Activated naive CD8-positive, alpha-beta T cell (primary cell): ENCODE results near the gene GALNT2.

ENCODE experiments used
- H3K27ac Mint-ChIP-seq: one replicate; pipeline ENCODE4 v1.8.0; 2021; ENCODE audit warnings: mixed read lengths
- H3K27me3 Mint-ChIP-seq: one replicate; pipeline ENCODE4 v1.8.0; 2021; ENCODE audit warnings: mixed read lengths
- H3K36me3 Mint-ChIP-seq: one replicate; pipeline ENCODE4 v1.8.0; 2021; ENCODE audit warnings: mixed read lengths
- H3K4me1 Mint-ChIP-seq: one replicate; pipeline ENCODE4 v1.8.0; 2021; ENCODE audit warnings: low read depth, mixed read lengths
- H3K4me3 Mint-ChIP-seq: one replicate; pipeline ENCODE4 v1.8.0; 2021; ENCODE audit warnings: mild to moderate bottlenecking, mixed read lengths
- H3K9me3 Mint-ChIP-seq: one replicate; pipeline ENCODE4 v1.8.0; 2021; ENCODE audit warnings: low read depth, mixed read lengths

Gene GALNT2

GRCh38 chr1:230276401-230276800 is 209.4 kb downstream of the GALNT2 start:
- H3K36me3 Mint-ChIP-seq: peaks cover 2% of the 10 kb centered on the region
- no peak overlapping the region for H3K4me3 Mint-ChIP-seq
- no peaks in the 10 kb centered on the region for H3K9me3 Mint-ChIP-seq
- no peak overlapping the region for H3K27ac Mint-ChIP-seq
- peaks cover 54% of the 10 kb centered on the region for H3K4me1 Mint-ChIP-seq
- H3K27me3 Mint-ChIP-seq: no peaks in the 10 kb centered on the region

- Mint-ChIP-seq H3K4me3 (peak overlapping the region; percentile 21), H3K9me3 (no peaks in the 10 kb centered on the region), H3K27ac (no peak overlapping the region), H3K4me1 (peaks cover 57% of the 10 kb centered on the region), H3K36me3 (peaks cover 2% of the 10 kb centered on the region), H3K27me3 (no peaks in the 10 kb centered on the region)
Measured at GRCh38 chr1:230277201-230278025, 210.4 kb downstream of the GALNT2 start.

- Mint-ChIP-seq H3K4me3 (no peak overlapping the region), H3K9me3 (no peaks in the 10 kb centered on the region), H3K36me3 (peaks cover 2% of the 10 kb centered on the region), H3K27ac (peak overlapping the region; percentile 74), H3K27me3 (no peaks in the 10 kb centered on the region), H3K4me1 (peaks cover 49% of the 10 kb centered on the region)
Measured at GRCh38 chr1:230278376-230278775, 211.3 kb downstream of the GALNT2 start.

GRCh38 chr1:230278871-230279582 is 212.0 kb downstream of the GALNT2 start:
- H3K9me3 Mint-ChIP-seq: no peaks in the 10 kb centered on the region
- no peak overlapping the region for H3K4me3 Mint-ChIP-seq
- H3K27me3 Mint-ChIP-seq: no peaks in the 10 kb centered on the region
- H3K4me1 Mint-ChIP-seq: peaks cover 43% of the 10 kb centered on the region
- peaks cover 2% of the 10 kb centered on the region for H3K36me3 Mint-ChIP-seq
- peak overlapping the region; percentile 74 for H3K27ac Mint-ChIP-seq

GRCh38 chr1:230279583-230279945 is 212.5 kb downstream of the GALNT2 start:
- H3K4me1 Mint-ChIP-seq: peaks cover 38% of the 10 kb centered on the region
- H3K9me3 Mint-ChIP-seq: no peaks in the 10 kb centered on the region
- no peak overlapping the region for H3K27ac Mint-ChIP-seq
- H3K4me3 Mint-ChIP-seq: no peak overlapping the region
- H3K36me3 Mint-ChIP-seq: peaks cover 2% of the 10 kb centered on the region
- no peaks in the 10 kb centered on the region for H3K27me3 Mint-ChIP-seq

- peaks cover 38% of the 10 kb centered on the region for H3K4me1 Mint-ChIP-seq
- H3K27me3 Mint-ChIP-seq: no peaks in the 10 kb centered on the region
- H3K4me3 Mint-ChIP-seq: no peak overlapping the region
- H3K36me3 Mint-ChIP-seq: peaks cover 2% of the 10 kb centered on the region
- H3K27ac Mint-ChIP-seq: no peak overlapping the region
- H3K9me3 Mint-ChIP-seq: no peaks in the 10 kb centered on the region
Measured at GRCh38 chr1:230280054-230280795, 213.2 kb downstream of the GALNT2 start.

GRCh38 chr1:230280906-230281413 is 213.9 kb downstream of the GALNT2 start:
- no peaks in the 10 kb centered on the region for H3K9me3 Mint-ChIP-seq

GRCh38 chr1:230281556-230281955 is 214.5 kb downstream of the GALNT2 start:
- Mint-ChIP-seq H3K27me3 (no peaks in the 10 kb centered on the region), H3K27ac (peak overlapping the region; percentile 22), H3K9me3 (no peaks in the 10 kb centered on the region), H3K4me1 (peaks cover 36% of the 10 kb centered on the region), H3K36me3 (peaks cover 2% of the 10 kb centered on the region), H3K4me3 (no peak overlapping the region)

More at GRCh38 chr1:230280906-230281413, 213.9 kb downstream of the GALNT2 start:
- H3K27ac Mint-ChIP-seq: no peak overlapping the region
- H3K27me3 Mint-ChIP-seq: no peaks in the 10 kb centered on the region
- H3K36me3 Mint-ChIP-seq: peaks cover 2% of the 10 kb centered on the region
- H3K4me1 Mint-ChIP-seq: peaks cover 38% of the 10 kb centered on the region
- no peak overlapping the region for H3K4me3 Mint-ChIP-seq

GRCh38 chr1:230282157-230282556 is 215.1 kb downstream of the GALNT2 start:
- H3K4me1 Mint-ChIP-seq: peaks cover 30% of the 10 kb centered on the region
- H3K36me3 Mint-ChIP-seq: no peaks in the 10 kb centered on the region
- peak overlapping the region; percentile 61 for H3K27ac Mint-ChIP-seq
- H3K4me3 Mint-ChIP-seq: no peak overlapping the region
- H3K27me3 Mint-ChIP-seq: no peaks in the 10 kb centered on the region
- H3K9me3 Mint-ChIP-seq: no peaks in the 10 kb centered on the region

GRCh38 chr1:230283678-230284077 is 216.6 kb downstream of the GALNT2 start:
- peak overlapping the region; percentile 6 for H3K27ac Mint-ChIP-seq
- no peaks in the 10 kb centered on the region for H3K36me3 Mint-ChIP-seq
- peaks cover 18% of the 10 kb centered on the region for H3K4me1 Mint-ChIP-seq
- no peaks in the 10 kb centered on the region for H3K27me3 Mint-ChIP-seq
- no peaks in the 10 kb centered on the region for H3K9me3 Mint-ChIP-seq
- no peak overlapping the region for H3K4me3 Mint-ChIP-seq

GRCh38 chr1:230284891-230285290 is 217.9 kb downstream of the GALNT2 start:
- Mint-ChIP-seq H3K27me3 (peaks cover 2% of the 10 kb centered on the region), H3K9me3 (no peaks in the 10 kb centered on the region), H3K36me3 (no peaks in the 10 kb centered on the region), H3K27ac (no peak overlapping the region), H3K4me1 (peaks cover 13% of the 10 kb centered on the region), H3K4me3 (no peak overlapping the region)

- H3K27ac Mint-ChIP-seq: no peak overlapping the region
- H3K36me3 Mint-ChIP-seq: no peaks in the 10 kb centered on the region
- H3K27me3 Mint-ChIP-seq: peaks cover 2% of the 10 kb centered on the region
- no peaks in the 10 kb centered on the region for H3K9me3 Mint-ChIP-seq
- H3K4me3 Mint-ChIP-seq: no peak overlapping the region
- H3K4me1 Mint-ChIP-seq: peaks cover 13% of the 10 kb centered on the region
Measured at GRCh38 chr1:230285351-230285750, 218.3 kb downstream of the GALNT2 start.

GRCh38 chr1:230286166-230286889 is 219.3 kb downstream of the GALNT2 start:
- no peaks in the 10 kb centered on the region for H3K9me3 Mint-ChIP-seq
- H3K4me1 Mint-ChIP-seq: peaks cover 13% of the 10 kb centered on the region
- H3K27ac Mint-ChIP-seq: no peak overlapping the region
- no peaks in the 10 kb centered on the region for H3K36me3 Mint-ChIP-seq
- no peak overlapping the region for H3K4me3 Mint-ChIP-seq
- H3K27me3 Mint-ChIP-seq: peaks cover 2% of the 10 kb centered on the region

GRCh38 chr1:230286890-230287269 is 219.8 kb downstream of the GALNT2 start:
- no peak overlapping the region for H3K4me3 Mint-ChIP-seq
- no peaks in the 10 kb centered on the region for H3K36me3 Mint-ChIP-seq
- H3K4me1 Mint-ChIP-seq: peaks cover 13% of the 10 kb centered on the region
- H3K9me3 Mint-ChIP-seq: no peaks in the 10 kb centered on the region
- H3K27ac Mint-ChIP-seq: no peak overlapping the region
- peaks cover 2% of the 10 kb centered on the region for H3K27me3 Mint-ChIP-seq
